Measurements from ENCODE around the gene PTPRN2.

Gene PTPRN2

DNA sequence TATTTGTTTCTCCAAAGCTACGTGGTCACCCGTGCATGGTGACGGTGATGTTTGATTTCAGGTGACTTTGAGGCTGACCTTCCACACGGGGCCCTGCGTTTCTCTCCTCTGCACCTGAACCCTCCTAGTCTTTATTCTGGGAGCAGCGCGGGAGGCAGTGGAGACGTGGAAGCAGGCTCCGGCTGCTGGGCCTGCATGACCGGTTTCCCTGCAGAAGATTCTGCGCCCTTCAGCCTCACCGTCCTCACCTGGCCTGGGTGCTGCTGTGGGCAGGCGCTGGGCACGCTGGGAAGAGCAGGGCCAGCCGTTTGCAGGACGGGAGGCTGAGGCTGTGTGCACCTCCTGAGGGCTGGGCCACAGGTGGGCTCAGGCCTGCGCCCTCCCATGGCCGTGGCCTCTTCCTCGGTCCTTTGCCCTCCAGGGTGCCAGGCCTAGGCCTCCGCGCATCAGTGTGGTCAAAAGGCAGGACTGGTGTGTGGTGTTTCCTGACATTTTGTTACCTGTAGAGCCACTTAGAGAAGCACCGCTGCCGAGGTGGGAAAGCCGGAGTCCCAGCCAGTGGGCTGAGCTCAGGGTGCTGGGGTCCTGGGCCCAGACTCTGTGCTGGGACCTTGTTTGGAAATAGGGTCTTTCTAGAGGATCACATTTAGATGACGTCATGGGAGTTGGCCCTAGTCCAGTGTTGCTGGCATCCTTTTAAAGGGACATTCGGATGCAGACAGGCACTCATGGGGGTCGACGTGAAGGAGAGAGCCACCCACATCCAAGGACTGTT is 772.5 kb downstream of the PTPRN2 start:
- DNase-seq (ENCODE audit: extremely low read depth, low read depth), result no peak
- TF ChIP-seq, protein P1, sequence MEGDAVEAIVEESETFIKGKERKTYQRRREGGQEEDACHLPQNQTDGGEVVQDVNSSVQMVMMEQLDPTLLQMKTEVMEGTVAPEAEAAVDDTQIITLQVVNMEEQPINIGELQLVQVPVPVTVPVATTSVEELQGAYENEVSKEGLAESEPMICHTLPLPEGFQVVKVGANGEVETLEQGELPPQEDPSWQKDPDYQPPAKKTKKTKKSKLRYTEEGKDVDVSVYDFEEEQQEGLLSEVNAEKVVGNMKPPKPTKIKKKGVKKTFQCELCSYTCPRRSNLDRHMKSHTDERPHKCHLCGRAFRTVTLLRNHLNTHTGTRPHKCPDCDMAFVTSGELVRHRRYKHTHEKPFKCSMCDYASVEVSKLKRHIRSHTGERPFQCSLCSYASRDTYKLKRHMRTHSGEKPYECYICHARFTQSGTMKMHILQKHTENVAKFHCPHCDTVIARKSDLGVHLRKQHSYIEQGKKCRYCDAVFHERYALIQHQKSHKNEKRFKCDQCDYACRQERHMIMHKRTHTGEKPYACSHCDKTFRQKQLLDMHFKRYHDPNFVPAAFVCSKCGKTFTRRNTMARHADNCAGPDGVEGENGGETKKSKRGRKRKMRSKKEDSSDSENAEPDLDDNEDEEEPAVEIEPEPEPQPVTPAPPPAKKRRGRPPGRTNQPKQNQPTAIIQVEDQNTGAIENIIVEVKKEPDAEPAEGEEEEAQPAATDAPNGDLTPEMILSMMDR (IDR thresholded peaks at IDR 0.05; ENCODE audit: low read depth, low read length), result no peak

DNA sequence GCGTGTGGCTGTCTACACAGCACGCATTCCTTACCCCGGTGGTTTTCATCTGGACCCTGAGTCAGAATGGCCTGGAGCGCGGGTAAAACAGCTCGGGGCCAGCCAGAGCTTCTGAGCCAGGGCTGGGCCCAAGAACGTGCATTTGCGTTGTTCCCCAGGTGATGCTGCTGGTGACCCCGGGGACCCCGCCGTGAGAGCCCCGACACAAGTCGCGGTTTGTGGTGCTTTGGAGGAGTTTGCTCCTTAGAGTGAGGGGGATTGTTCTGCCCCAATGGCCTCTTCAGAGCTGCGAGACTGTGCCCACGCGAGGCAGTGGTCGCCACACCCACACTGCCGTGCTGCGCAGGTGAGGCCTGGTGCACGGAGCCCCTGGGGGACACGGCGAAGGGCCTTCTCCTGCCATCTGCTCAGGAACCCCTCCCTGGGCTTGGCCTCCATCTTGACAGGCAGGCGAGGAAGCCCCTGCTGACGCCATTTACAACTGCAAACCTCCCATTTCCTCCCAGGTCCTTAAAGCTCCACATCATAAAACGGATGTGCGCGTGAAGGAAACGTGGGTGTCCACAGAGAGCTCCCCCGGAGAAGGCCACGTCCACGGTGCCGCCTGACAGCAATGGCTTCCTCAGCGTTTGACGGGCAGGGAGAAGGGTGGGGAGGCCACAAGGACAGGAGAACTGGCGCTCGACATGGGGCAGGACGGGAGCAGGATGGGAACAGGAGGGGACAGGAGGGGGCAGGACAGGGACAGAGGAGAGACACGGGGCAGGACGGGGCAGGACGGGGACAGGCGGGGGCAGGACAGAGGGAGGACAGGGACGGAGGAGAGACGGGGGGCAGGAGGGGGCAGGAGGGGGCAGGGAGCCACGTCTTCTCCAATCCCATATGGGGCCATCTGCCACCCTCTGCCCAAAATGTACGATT is 773.6 kb downstream of the PTPRN2 start:
- no peak for DNase-seq (ENCODE audit: extremely low read depth, low read depth)
- TF ChIP-seq, protein P1 (IDR thresholded peaks at IDR 0.05; ENCODE audit: low read depth, low read length), result no peak

DNA sequence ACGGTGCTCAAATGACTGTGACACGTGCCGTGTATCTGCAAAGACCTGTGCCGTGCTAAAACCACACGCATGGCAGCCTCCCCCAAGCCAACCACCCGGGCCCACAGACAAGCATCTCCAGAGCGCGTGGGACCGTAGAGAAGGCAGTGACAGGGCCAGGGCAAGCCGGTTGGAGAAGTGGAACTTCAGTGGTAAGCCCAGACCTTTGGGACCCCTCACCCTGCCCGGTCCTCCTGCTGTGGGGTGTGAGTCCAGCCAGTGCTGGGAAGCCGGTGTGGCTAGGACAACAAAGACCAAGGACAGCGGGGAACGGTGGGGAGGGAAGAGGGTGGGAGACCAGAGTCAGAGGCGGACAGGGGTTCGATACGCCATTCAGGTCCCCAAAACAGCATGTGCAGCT is 774.6 kb downstream of the PTPRN2 start:
- TF ChIP-seq, protein P1 (IDR thresholded peaks at IDR 0.05; ENCODE audit: low read depth, low read length), result no peak
- DNase-seq (ENCODE audit: extremely low read depth, low read depth), result no peak

DNA sequence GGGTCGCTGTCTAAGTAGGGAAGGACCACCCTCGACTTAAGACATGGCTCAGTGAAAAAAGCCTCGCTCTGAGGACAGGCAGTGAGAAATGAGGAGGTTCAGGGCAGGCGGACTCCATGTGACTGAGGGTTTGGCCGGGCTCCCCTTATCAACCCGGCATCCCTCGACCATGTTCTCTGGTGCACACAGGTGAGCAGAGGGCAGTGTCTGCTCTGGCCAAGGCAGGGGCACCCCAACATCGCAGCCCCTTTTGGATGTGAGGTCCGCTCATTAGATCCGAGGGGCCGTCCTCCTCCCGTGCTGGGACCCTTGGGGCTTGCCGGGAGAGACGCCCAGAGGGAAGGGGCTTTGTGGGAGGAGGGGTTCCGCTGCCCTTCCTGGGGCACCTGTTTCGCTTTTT is 775.7 kb downstream of the PTPRN2 start:
- no peak for DNase-seq (ENCODE audit: extremely low read depth, low read depth)
- TF ChIP-seq, protein P1 (IDR thresholded peaks at IDR 0.05; ENCODE audit: low read depth, low read length), result no peak

DNA sequence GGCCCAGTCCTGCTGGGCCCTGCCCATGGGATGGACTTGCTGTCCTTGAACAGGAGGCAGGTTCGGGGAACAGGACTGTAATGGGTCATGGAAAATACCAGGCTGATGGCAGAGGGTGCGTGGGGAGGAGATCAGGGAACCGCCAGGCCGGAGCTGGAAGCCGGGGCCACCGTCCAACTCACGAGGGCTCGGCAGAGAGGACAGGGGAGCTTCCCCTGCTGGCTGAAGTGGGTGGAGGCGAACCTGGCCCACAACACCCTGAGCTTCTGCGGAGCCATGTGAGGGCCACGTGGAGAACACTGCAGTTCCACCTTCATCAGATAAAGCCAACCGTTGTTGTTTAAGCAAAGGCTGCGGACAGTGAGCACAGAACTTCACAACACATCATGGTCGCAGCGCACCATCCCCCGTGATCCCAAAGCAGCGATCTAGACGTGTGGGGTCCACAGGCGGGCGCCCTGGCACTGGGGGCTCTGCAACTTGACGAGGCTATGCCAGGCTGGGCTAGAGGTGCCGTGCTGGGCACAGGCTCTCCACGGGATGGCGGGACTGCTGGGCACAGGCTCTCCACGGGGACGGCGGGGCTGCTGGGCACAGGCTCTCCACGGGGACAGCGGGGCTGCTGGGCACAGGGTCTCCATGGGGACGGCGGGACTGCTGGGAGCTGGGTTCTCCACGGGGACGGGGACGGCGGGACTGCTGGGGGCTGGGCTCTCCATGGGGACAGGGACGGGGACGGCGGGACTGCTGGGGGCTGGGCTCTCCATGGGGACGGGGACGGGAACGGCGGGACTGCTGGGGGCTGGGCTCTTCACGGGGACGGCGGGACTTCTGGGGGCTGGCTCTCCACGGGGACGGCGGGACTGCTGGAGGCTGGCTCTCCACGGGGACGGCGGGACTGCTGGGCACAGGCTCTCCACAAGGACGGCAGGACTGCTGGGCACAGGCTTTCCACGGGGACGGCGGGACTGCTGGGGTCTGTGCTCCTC is 777.5 kb downstream of the PTPRN2 start:
- TF ChIP-seq, protein P1 (IDR thresholded peaks at IDR 0.05; ENCODE audit: low read depth, low read length), result no peak

DNA sequence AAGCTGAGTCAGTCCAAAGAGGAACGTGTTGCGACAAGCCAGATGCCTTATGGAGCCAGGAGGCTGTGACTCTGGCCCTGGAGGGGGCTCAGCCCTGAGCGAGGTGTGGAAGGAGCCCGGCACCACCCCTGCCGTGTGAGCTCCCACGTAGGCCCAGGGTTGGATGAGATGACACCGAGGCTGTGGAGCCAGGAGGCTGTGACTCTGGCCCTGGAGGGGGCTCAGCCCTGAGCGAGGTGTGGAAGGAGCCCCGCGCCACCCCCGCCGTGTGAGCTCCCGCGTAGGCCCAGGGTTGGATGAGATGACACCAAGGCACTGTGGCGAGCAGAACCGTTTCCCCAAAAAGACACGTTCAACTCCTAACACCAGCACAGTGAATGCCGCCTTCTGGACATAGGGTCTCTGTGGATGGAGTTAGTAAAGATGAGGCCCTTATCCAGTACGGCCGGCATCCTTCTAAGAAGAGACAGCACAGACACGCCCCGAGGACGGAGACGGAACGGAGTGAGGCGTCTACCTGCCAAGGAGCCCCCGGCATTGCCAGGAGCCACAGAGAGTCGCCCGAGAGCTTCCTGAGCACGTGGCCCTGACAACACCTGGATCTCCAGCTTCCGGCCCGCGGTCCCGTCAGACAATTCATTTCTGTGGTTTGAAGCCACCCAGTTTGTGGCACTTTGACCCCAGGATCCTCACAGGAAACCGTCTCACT is 778.3 kb downstream of the PTPRN2 start:
- TF ChIP-seq, protein P1 (IDR thresholded peaks at IDR 0.05; ENCODE audit: low read depth, low read length), result no peak
- DNase-seq (ENCODE audit: extremely low read depth, low read depth), result no peak

More for the DNA sequence above, 777.5 kb downstream of the PTPRN2 start:
- DNase-seq (ENCODE audit: extremely low read depth, low read depth), result no peak

Measured in AG09319 (cell line).